MM.1S (cell line): ENCODE data around the gene ZDHHC8.

ENCODE experiments used
- DNase-seq: peaks from one replicate; pipeline ENCODE4 v3.0.0-alpha.2; 2015
- H2AFZ ChIP-seq: fragments of 300-600 bp; sonication (generic); 2 replicates; pipeline ENCODE4 v1.6.0; 2016; ENCODE audit warnings: antibody characterized with exemption, low read length
- H3F3A ChIP-seq: fragments of 300-600 bp; sonication (generic); 2 replicates; pipeline ENCODE4 v1.6.1; 2016; ENCODE audit warnings: mild to moderate bottlenecking, antibody characterized with exemption, low read length, moderate library complexity, mixed read lengths; ENCODE audit not compliant: insufficient read depth
- H3K27ac ChIP-seq: fragments of 300-600 bp; sonication (generic); 2 replicates; pipeline ENCODE4 v1.5.1; 2016; ENCODE audit warnings: mild to moderate bottlenecking, low read length
- H3K27me3 ChIP-seq: fragments of 300-600 bp; sonication (generic); replicated peaks from 2 replicates; pipeline ENCODE4 v1.6.0; 2016; ENCODE audit warnings: low read length; ENCODE audit not compliant: insufficient read depth
- H3K36me3 ChIP-seq: fragments of 300-600 bp; sonication (generic); replicated peaks from 2 replicates; pipeline ENCODE4 v1.6.1; 2016; ENCODE audit warnings: mild to moderate bottlenecking, low read length, mixed read lengths; ENCODE audit not compliant: insufficient read depth
- H3K4me1 ChIP-seq: fragments of 300-600 bp; sonication (generic); 2 replicates; pipeline ENCODE4 v1.6.1; 2016; ENCODE audit warnings: low read length, mixed read lengths
- H3K4me2 ChIP-seq: fragments of 300-600 bp; sonication (generic); 2 replicates; pipeline ENCODE4 v1.6.0; 2016; ENCODE audit warnings: low read depth, low read length
- H3K4me3 ChIP-seq: fragments of 300-600 bp; sonication (generic); 2 replicates; pipeline ENCODE4 v1.5.1; 2016; ENCODE audit warnings: low read length, mixed read lengths
- H3K79me2 ChIP-seq: fragments of 300-600 bp; sonication (generic); 2 replicates; pipeline ENCODE4 v1.6.1; 2016; ENCODE audit warnings: mixed run types, low read length, mixed read lengths
- H3K9ac ChIP-seq: fragments of 300-600 bp; sonication (generic); 2 replicates; pipeline ENCODE4 v1.6.1; 2016; ENCODE audit warnings: low read length, mixed read lengths
- H3K9me2 ChIP-seq: fragments of 300-600 bp; sonication (generic); replicated peaks from 2 replicates; pipeline ENCODE4 v1.6.1; 2016; ENCODE audit warnings: mild to moderate bottlenecking, low read length, mixed read lengths; ENCODE audit not compliant: insufficient read depth
- H3K9me3 ChIP-seq: fragments of 300-600 bp; sonication (generic); replicated peaks from 2 replicates; pipeline ENCODE4 v1.6.1; 2016; ENCODE audit warnings: mild to moderate bottlenecking, low read length, mixed read lengths; ENCODE audit not compliant: insufficient read depth
- H4K20me1 ChIP-seq: fragments of 300-600 bp; sonication (generic); 2 replicates; pipeline ENCODE4 v1.6.1; 2016; ENCODE audit warnings: mild to moderate bottlenecking, low read length, moderate library complexity, mixed read lengths; ENCODE audit not compliant: insufficient read depth
- EZH2 ChIP-seq: fragments of 300-600 bp; sonication (generic); optimal IDR thresholded peaks from 2 replicates; pipeline ENCODE3; 2017; ENCODE audit warnings: low read depth, mild to moderate bottlenecking, antibody characterized with exemption, low read length, mixed read lengths
- EZH2phosphoT487 ChIP-seq: fragments of 300-600 bp; sonication (generic); IDR thresholded peaks from 2 replicates; pipeline ENCODE4 v1.6.1; 2018; ENCODE audit warnings: antibody characterized with exemption, low read length
- TF ChIP-seq, protein P1 (sequence below): fragments of 300-600 bp; sonication (generic); IDR thresholded peaks from 2 replicates; pipeline ENCODE4 v1.5.1; 2016; ENCODE audit warnings: antibody characterized with exemption, low read length, mixed read lengths

ZDHHC8 gene

GRCh38 chr22:20114506-20115475 lies 16.8 kb upstream of the ZDHHC8 start:
- Histone ChIP-seq H3K27me3 (no peaks in the 10 kb centered on the region), H3F3A (peaks cover 18% of the 10 kb centered on the region), H2AFZ (no peak overlapping the region), H3K27ac (no peak overlapping the region), H3K4me2 (peak overlapping the region; percentile 99), H3K4me3 (no peak overlapping the region), H3K9me2 (no peaks in the 10 kb centered on the region), H3K9me3 (no peaks in the 10 kb centered on the region), H3K79me2 (peaks cover 75% of the 10 kb centered on the region), H4K20me1 (0 out of 2 replicates have a peak, but pooled peaks cover under 1% of the 10 kb centered on the region), H3K4me1 (peaks cover 16% of the 10 kb centered on the region), H3K9ac (no peak overlapping the region), H3K36me3 (peaks cover 5% of the 10 kb centered on the region)
- no peak for DNase-seq
- TF ChIP-seq EZH2 (no peak), EZH2phosphoT487 (no peak)
- TF ChIP-seq, protein P1, sequence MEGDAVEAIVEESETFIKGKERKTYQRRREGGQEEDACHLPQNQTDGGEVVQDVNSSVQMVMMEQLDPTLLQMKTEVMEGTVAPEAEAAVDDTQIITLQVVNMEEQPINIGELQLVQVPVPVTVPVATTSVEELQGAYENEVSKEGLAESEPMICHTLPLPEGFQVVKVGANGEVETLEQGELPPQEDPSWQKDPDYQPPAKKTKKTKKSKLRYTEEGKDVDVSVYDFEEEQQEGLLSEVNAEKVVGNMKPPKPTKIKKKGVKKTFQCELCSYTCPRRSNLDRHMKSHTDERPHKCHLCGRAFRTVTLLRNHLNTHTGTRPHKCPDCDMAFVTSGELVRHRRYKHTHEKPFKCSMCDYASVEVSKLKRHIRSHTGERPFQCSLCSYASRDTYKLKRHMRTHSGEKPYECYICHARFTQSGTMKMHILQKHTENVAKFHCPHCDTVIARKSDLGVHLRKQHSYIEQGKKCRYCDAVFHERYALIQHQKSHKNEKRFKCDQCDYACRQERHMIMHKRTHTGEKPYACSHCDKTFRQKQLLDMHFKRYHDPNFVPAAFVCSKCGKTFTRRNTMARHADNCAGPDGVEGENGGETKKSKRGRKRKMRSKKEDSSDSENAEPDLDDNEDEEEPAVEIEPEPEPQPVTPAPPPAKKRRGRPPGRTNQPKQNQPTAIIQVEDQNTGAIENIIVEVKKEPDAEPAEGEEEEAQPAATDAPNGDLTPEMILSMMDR, result no peak

DNA sequence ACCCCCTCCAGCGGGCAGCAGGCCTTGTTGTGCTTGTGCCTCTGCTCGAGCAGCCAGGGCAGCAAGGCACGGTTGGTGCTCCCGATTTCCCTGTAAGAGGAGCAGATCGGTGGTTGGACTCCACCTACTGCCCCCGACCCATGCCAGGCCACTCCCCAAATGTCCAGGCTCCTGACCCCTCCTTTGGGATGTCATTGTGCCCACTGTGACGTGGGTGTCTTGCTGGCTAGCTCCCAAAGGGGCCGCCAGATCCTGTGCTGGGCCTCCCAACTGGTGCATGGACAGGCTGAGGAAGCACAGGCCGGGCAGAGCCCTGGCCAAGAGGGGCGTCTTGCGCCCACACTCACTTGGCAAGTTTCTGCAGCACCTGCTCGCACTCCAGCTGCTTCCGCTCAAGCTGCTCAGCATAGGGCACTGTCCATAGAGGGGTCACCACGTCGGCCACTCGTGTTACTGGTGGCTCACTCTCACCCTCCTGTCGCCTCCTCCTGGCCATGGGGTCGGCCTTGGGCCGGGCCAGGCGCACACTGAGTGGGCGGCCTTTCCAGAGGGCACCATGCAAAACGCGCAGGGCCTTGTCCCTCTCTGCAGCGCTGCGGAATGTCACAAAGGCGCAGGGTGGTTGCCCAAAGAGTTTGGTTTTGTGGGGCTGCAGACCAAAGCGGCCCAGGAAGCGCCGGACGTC lies 15.8 kb upstream of the ZDHHC8 start, which contains the start of gene RANBP1:
TSS of gene RANBP1 (plus strand) at position 414 of the 685 bp plus-strand sequence. CDS start at position 495, 81 bp downstream.
- peak within 1 kb of the TSS; percentile 61; the same call in 1 of the 2 replicates for H2AFZ ChIP-seq
- H3K79me2 ChIP-seq, result peaks cover 86% of the 10 kb centered on the region
- no peaks in the 10 kb centered on the region for H3K9me3 ChIP-seq
- H3F3A ChIP-seq, result peaks cover 10% of the 10 kb centered on the region
- peaks cover 16% of the 10 kb centered on the region for H3K4me1 ChIP-seq
- peaks cover 11% of the 10 kb centered on the region for H4K20me1 ChIP-seq
- no peaks in the 10 kb centered on the region for H3K9me2 ChIP-seq
- no peak for TF ChIP-seq EZH2
- TF ChIP-seq, protein P1, result 0 out of 2 replicates have a peak, but pooled peaks have one; percentile 4
- peak within 1 kb of the TSS; percentile 99 for H3K4me2 ChIP-seq
- peak within 1 kb of the TSS; percentile 64 for H3K27ac ChIP-seq
- peak within 1 kb of the TSS; percentile 96 for H3K4me3 ChIP-seq
- no peaks in the 10 kb centered on the region for H3K27me3 ChIP-seq
- DNase-seq, result no peak
- peaks cover 13% of the 10 kb centered on the region for H3K36me3 ChIP-seq
- peak within 1 kb of the TSS; percentile 95 for H3K9ac ChIP-seq

GRCh38 chr22:20116376-20116950 lies 15.1 kb upstream of the ZDHHC8 start:
- DNase-seq, result no peak
- H4K20me1 ChIP-seq, result peaks cover 11% of the 10 kb centered on the region
- peak overlapping the region; percentile 61; the same call in 1 of the 2 replicates for H2AFZ ChIP-seq
- H3K27me3 ChIP-seq, result no peaks in the 10 kb centered on the region
- peak overlapping the region; percentile 64 for H3K27ac ChIP-seq
- H3K9me2 ChIP-seq, result no peaks in the 10 kb centered on the region
- H3K4me2 ChIP-seq, result peak overlapping the region; percentile 99
- peaks cover 13% of the 10 kb centered on the region for H3K36me3 ChIP-seq
- peak overlapping the region; percentile 95 for H3K9ac ChIP-seq
- H3F3A ChIP-seq, result peaks cover 7% of the 10 kb centered on the region
- peaks cover 16% of the 10 kb centered on the region for H3K4me1 ChIP-seq
- TF ChIP-seq EZH2, result no peak
- no peak for TF ChIP-seq EZH2phosphoT487
- TF ChIP-seq, protein P1, result no peak
- peak overlapping the region; percentile 96 for H3K4me3 ChIP-seq
- H3K79me2 ChIP-seq, result peaks cover 92% of the 10 kb centered on the region
- H3K9me3 ChIP-seq, result no peaks in the 10 kb centered on the region
